Skin of body (tissue), 2 donors: Measurements from ENCODE around the gene ATP8A2. TPM values are rescaled to one million over a fixed set of nuclear protein-coding genes. Genes with fewer than 3 reads are reported as not detected.

Experiments
- DNase-seq: peaks from one replicate; lab custom pipeline; 2025; lab: John Stamatoyannopoulos, UW
- total RNA-seq: library from RNA; depleted of rRNA; stranded (reverse); fragments of >200 nt; gene quantifications from one replicate; pipeline ENCODE4 v1.2.3, GENCODE V29; 2014

ATP8A2 gene
- total RNA-seq, 1 donor from 2014 or later: 1.1 TPM

- no peak for DNase-seq
Observed at GRCh38 chr13:25380741-25381324, 9.1 kb downstream of the ATP8A2 start.

- no peak for DNase-seq
Observed at GRCh38 chr13:25384758-25385410, 13.1 kb downstream of the ATP8A2 start.

- no peak for DNase-seq
Observed at GRCh38 chr13:25391932-25392331, 20.2 kb downstream of the ATP8A2 start.

GRCh38 chr13:25394402-25395060 lies 22.8 kb downstream of the ATP8A2 start:
- DNase-seq: no peak

GRCh38 chr13:25397763-25398162 lies 26.0 kb downstream of the ATP8A2 start:
- no peak for DNase-seq

- DNase-seq: no peak
Observed at GRCh38 chr13:25400925-25401324, 29.2 kb downstream of the ATP8A2 start.

- no peak for DNase-seq
Observed at GRCh38 chr13:25401958-25402357, 30.2 kb downstream of the ATP8A2 start.

GRCh38 chr13:25406377-25406776 lies 34.6 kb downstream of the ATP8A2 start:
- no peak for DNase-seq

- no peak for DNase-seq
Observed at GRCh38 chr13:25409938-25410337, 38.2 kb downstream of the ATP8A2 start.

GRCh38 chr13:25415241-25415640 lies 43.5 kb downstream of the ATP8A2 start:
- DNase-seq: no peak

GRCh38 chr13:25417535-25417934 lies 45.8 kb downstream of the ATP8A2 start:
- DNase-seq: no peak

GRCh38 chr13:25420161-25420560 lies 48.4 kb downstream of the ATP8A2 start:
- DNase-seq: no peak

GRCh38 chr13:25421612-25422011 lies 49.8 kb downstream of the ATP8A2 start:
- no peak for DNase-seq

GRCh38 chr13:25422153-25422552 lies 50.4 kb downstream of the ATP8A2 start:
- no peak for DNase-seq

GRCh38 chr13:25423831-25424230 lies 52.1 kb downstream of the ATP8A2 start:
- no peak for DNase-seq

- no peak for DNase-seq
Observed at GRCh38 chr13:25429466-25429865, 57.7 kb downstream of the ATP8A2 start.

GRCh38 chr13:25432691-25433090 lies 60.9 kb downstream of the ATP8A2 start:
- DNase-seq: no peak

- no peak for DNase-seq
Observed at GRCh38 chr13:25440061-25440460, 68.3 kb downstream of the ATP8A2 start.

GRCh38 chr13:25446261-25446660 lies 74.5 kb downstream of the ATP8A2 start:
- DNase-seq: no peak

- DNase-seq: no peak
Observed at GRCh38 chr13:25447396-25447795, 75.6 kb downstream of the ATP8A2 start.

GRCh38 chr13:25453850-25454365 lies 82.1 kb downstream of the ATP8A2 start:
- DNase-seq: no peak

GRCh38 chr13:25455146-25455545 lies 83.4 kb downstream of the ATP8A2 start:
- no peak for DNase-seq

- DNase-seq: no peak
Observed at GRCh38 chr13:25457566-25457965, 85.8 kb downstream of the ATP8A2 start.
